GM19351 (cell line): ENCODE results near the gene SMC6.
A peak's percentile ranks its signal among the peaks of the same experiment; 100 is the strongest.

Source experiments
- ATAC-seq: cut with Tn5 transposase; IDR thresholded peaks from one replicate; pipeline ENCODE4 v1.9.1; 2021; ENCODE audit warnings: mild to moderate bottlenecking, moderate library complexity; ENCODE audit not compliant: unreplicated experiment

The SMC6 gene

GRCh38 chr2:17753803-17754663 is at the start of gene SMC6, which contains the start of gene GEN1:
Gene SMC6, minus strand, starts transcription at chr2:17753810. Its CDS starts 7,864 bp downstream, at chr2:17745946.
Gene GEN1, plus strand, starts transcription at chr2:17754138. Its CDS starts 5,806 bp downstream, at chr2:17759944.
- peak; percentile 65 for ATAC-seq

GRCh38 chr2:17800693-17801458 is 47.3 kb upstream of the SMC6 start:
- no peak for ATAC-seq

GRCh38 chr2:17800219-17800618 is 46.6 kb upstream of the SMC6 start:
- ATAC-seq: no peak

- ATAC-seq: no peak
Observed at GRCh38 chr2:17799301-17800120, 45.9 kb upstream of the SMC6 start.

GRCh38 chr2:17798338-17798737 is 44.7 kb upstream of the SMC6 start:
- no peak for ATAC-seq

GRCh38 chr2:17795309-17795708 is 41.7 kb upstream of the SMC6 start:
- no peak for ATAC-seq

- ATAC-seq: peak; percentile 36
Observed at GRCh38 chr2:17793803-17794354, 40.3 kb upstream of the SMC6 start.

GRCh38 chr2:17793296-17793695 is 39.7 kb upstream of the SMC6 start:
- peak; percentile 26 for ATAC-seq

- ATAC-seq: no peak
Observed at GRCh38 chr2:17792515-17792914, 38.9 kb upstream of the SMC6 start.

- no peak for ATAC-seq
Observed at GRCh38 chr2:17791817-17792130, 38.2 kb upstream of the SMC6 start.

- no peak for ATAC-seq
Observed at GRCh38 chr2:17791121-17791816, 37.7 kb upstream of the SMC6 start.

GRCh38 chr2:17790536-17790935 is 36.9 kb upstream of the SMC6 start:
- ATAC-seq: no peak

GRCh38 chr2:17788773-17789172 is 35.2 kb upstream of the SMC6 start:
- no peak for ATAC-seq

- no peak for ATAC-seq
Observed at GRCh38 chr2:17786727-17787126, 33.1 kb upstream of the SMC6 start.

GRCh38 chr2:17781482-17781881 is 27.9 kb upstream of the SMC6 start:
- ATAC-seq: no peak

GRCh38 chr2:17780546-17780945 is 26.9 kb upstream of the SMC6 start:
- no peak for ATAC-seq

GRCh38 chr2:17772532-17772931 is 18.9 kb upstream of the SMC6 start:
- no peak for ATAC-seq

GRCh38 chr2:17771956-17772355 is 18.3 kb upstream of the SMC6 start:
- no peak for ATAC-seq

- ATAC-seq: no peak
Observed at GRCh38 chr2:17768894-17769293, 15.3 kb upstream of the SMC6 start.

- ATAC-seq: no peak
Observed at GRCh38 chr2:17765398-17765797, 11.8 kb upstream of the SMC6 start.
